HCT116 (cell line): ENCODE measurements around the gene TM4SF4.

Source experiments
- CTCF ChIP-seq, 3 experiments: fragments of 200-600 bp in 1 of 3; sonication (generic) in 1 of 3; IDR thresholded peaks in 2 of 3; conservative IDR thresholded peaks in 1 of 3; 2 replicates each; pipeline ENCODE4 v1.5.1; 2012 to 2017; ENCODE audit warnings: low read depth in 2 of 3, low read length in 2 of 3, antibody characterized with exemption in 1 of 3, borderline replicate concordance in 1 of 3, control low read depth in 1 of 3, mild to moderate bottlenecking in 1 of 3, mixed read lengths in 1 of 3, mixed run types in 1 of 3, moderate library complexity in 1 of 3; ENCODE audit not compliant: insufficient read depth in 1 of 3
- EZH2 ChIP-seq: fragments of 200-600 bp; sonication (generic); IDR thresholded peaks from 2 replicates; pipeline ENCODE4 v1.6.1; 2017; ENCODE audit warnings: antibody characterized with exemption, mixed run types
- POLR2AphosphoS5 ChIP-seq: IDR thresholded peaks from 2 replicates; pipeline ENCODE4 v1.6.1; 2011; ENCODE audit warnings: mild to moderate bottlenecking, low read depth, low read length, moderate library complexity
- SP1 ChIP-seq: IDR thresholded peaks from 2 replicates; pipeline ENCODE4 v1.6.1; 2012; ENCODE audit warnings: low read depth
- YY1 ChIP-seq: IDR thresholded peaks from 2 replicates; pipeline ENCODE4 v1.6.1; 2011; ENCODE audit warnings: low read length, low read depth, moderate library complexity, mild to moderate bottlenecking; ENCODE audit not compliant: insufficient replicate concordance; ENCODE audit errors: extremely low read depth
- ZBTB33 ChIP-seq: IDR thresholded peaks from 2 replicates; pipeline ENCODE4 v1.6.1; 2011; ENCODE audit warnings: mild to moderate bottlenecking, low read length, moderate library complexity; ENCODE audit not compliant: insufficient replicate concordance; ENCODE audit errors: extremely low read depth

GRCh38 chr3:149442851-149443544 lies 31.5 kb upstream of the TM4SF4 start:
- TF ChIP-seq CTCF (IDR thresholded peaks at IDR 0.05 in 2 of 3, conservative IDR thresholded peaks at IDR 0.05 in 1 of 3; ENCODE audit: borderline replicate concordance in 1 of 3, insufficient read depth in 1 of 3, low read depth in 2 of 3, low read length in 2 of 3) (no peak), EZH2 (no peak), SP1 (peak; percentile 35; the same call in 1 of the 2 replicates), POLR2AphosphoS5 (no peak), YY1 (no peak), ZBTB33 (no peak)
